Measurements from ENCODE around the gene SFT2D2. TPM values are rescaled to one million over a fixed set of nuclear protein-coding genes. Genes with fewer than 3 reads are reported as not detected.

The SFT2D2 gene
- total and polyA plus RNA-seq, 7 donors: 2.5 to 43.2 (median 36.7) TPM

GRCh38 chr1:168246506-168246905 is 20.7 kb downstream of the SFT2D2 start:
- Histone ChIP-seq H3K4me1 (peaks cover 0 to 50% (median 30%) of the 10 kb centered on the region in 4 donors), H3K4me3 (no peak overlapping the region), H3K27me3 (no peaks in the 10 kb centered on the region), H3K27ac (no peak overlapping the region), H3K36me3 (peaks cover 0 to 58% (median 13%) of the 10 kb centered on the region in 4 donors), H3K9me3 (no peaks in the 10 kb centered on the region)
- no peak for TF ChIP-seq POLR2A (IDR thresholded peaks at IDR 0.05)
- no peak for TF ChIP-seq POLR2AphosphoS5 (IDR thresholded peaks at IDR 0.05)
- no peak for TF ChIP-seq EP300 (IDR thresholded peaks at IDR 0.05)
- no peak for TF ChIP-seq CTCF (IDR thresholded peaks at IDR 0.05)
- intact Hi-C loops (cut with DNase I): no loop called here
- 92% methylated on average over 5 of the region's 5 CpGs for WGBS, 2 donors
- DNase-seq: no peak

- Histone ChIP-seq H3K36me3 (peaks cover 0 to 23% (median 4%) of the 10 kb centered on the region in 4 donors), H3K27ac (no peak overlapping the region), H3K9me3 (peaks cover 0 to 10% (median 4%) of the 10 kb centered on the region in 4 donors), H3K4me1 (peaks cover 0 to 20% (median 8%) of the 10 kb centered on the region in 4 donors), H3K27me3 (no peaks in the 10 kb centered on the region), H3K4me3 (no peak overlapping the region)
- intact Hi-C loops (cut with DNase I): no loop called here
- no peak for DNase-seq
- 82 to 85% methylated on average over 3 of the region's 3 CpGs for WGBS, 2 donors
- TF ChIP-seq CTCF (IDR thresholded peaks at IDR 0.05): no peak
- no peak for TF ChIP-seq EP300 (IDR thresholded peaks at IDR 0.05)
- no peak for TF ChIP-seq POLR2A (IDR thresholded peaks at IDR 0.05)
- no peak for TF ChIP-seq POLR2AphosphoS5 (IDR thresholded peaks at IDR 0.05)
These were observed 26.5 kb downstream of the SFT2D2 start for GRCh38 chr1:168252204-168252733.

DNA sequence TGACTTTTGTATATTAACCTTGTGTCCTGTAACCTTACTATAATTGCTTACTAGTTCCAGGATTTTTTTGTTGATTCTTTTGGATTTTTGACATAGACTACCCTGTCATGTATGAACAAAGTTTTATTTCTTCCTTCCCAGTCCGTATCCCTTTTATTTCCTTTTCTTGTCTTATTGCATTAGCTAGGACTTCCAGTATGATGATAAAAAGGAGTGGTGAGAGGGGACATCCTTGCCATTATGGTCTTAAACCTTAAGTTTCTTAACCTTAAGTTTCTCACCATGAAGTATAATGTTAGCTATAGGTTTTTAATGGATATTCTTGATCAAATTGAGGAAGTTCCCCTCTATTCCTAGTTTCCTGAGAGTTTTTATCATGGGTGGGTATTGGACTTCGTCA is 30.4 kb downstream of the SFT2D2 start:
- DNase-seq: no peak
- H3K36me3 ChIP-seq: peaks cover 0 to under 1% (median 0%) of the 10 kb centered on the region in 4 donors
- intact Hi-C loops (cut with DNase I): no loop called here
- H3K9me3 ChIP-seq: peaks cover 0 to 10% (median 4%) of the 10 kb centered on the region in 4 donors
- peaks cover 0 to 14% (median 6%) of the 10 kb centered on the region in 4 donors for H3K4me1 ChIP-seq
- no peak overlapping the region for H3K4me3 ChIP-seq
- no peaks in the 10 kb centered on the region for H3K27me3 ChIP-seq
- 96 to 98% methylated on average over 2 of the region's 2 CpGs for WGBS, 2 donors
- no peak overlapping the region for H3K27ac ChIP-seq
- TF ChIP-seq CTCF (IDR thresholded peaks at IDR 0.05) (no peak), EP300 (IDR thresholded peaks at IDR 0.05) (no peak), POLR2AphosphoS5 (IDR thresholded peaks at IDR 0.05) (no peak), POLR2A (IDR thresholded peaks at IDR 0.05) (no peak)

DNA sequence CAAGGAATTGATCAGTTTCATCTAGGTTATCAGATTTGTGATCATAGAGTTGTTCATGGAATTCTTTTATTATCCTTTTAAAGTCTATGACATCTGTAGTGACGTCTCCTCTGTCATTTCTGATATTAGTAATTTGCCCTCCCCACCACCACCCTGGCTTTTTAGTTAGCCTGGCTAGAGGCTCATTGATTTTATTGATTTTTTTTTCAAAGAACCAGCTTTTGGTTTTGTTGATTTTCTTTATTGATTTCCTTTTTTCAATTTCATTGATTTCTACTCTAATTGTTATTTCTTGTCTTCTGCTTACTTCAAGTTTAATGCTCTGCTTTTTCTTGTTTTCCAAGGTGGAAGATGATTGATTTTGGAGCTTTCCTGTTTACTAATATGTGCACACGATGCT is 31.6 kb downstream of the SFT2D2 start:
- Histone ChIP-seq H3K9me3 (peaks cover 0 to 10% (median 4%) of the 10 kb centered on the region in 4 donors), H3K4me3 (no peak overlapping the region), H3K4me1 (peaks cover 0 to 11% (median 4%) of the 10 kb centered on the region in 4 donors), H3K27me3 (no peaks in the 10 kb centered on the region), H3K27ac (no peak overlapping the region), H3K36me3 (no peaks in the 10 kb centered on the region)
- TF ChIP-seq POLR2A (IDR thresholded peaks at IDR 0.05) (no peak), POLR2AphosphoS5 (IDR thresholded peaks at IDR 0.05) (no peak)
- intact Hi-C loops (cut with DNase I): no loop called here
- no peak for DNase-seq
- 70 to 72% methylated on average over 2 of the region's 2 CpGs for WGBS, 2 donors

- Histone ChIP-seq H3K27me3 (no peaks in the 10 kb centered on the region), H3K4me3 (no peak overlapping the region), H3K9me3 (peaks cover 0 to 10% (median 4%) of the 10 kb centered on the region in 4 donors), H3K4me1 (peaks cover 0 to 8% (median 3%) of the 10 kb centered on the region in 4 donors), H3K36me3 (no peaks in the 10 kb centered on the region), H3K27ac (no peak overlapping the region)
- TF ChIP-seq POLR2AphosphoS5 (IDR thresholded peaks at IDR 0.05): no peak
- TF ChIP-seq POLR2A (IDR thresholded peaks at IDR 0.05): no peak
- TF ChIP-seq EP300 (IDR thresholded peaks at IDR 0.05): no peak
- TF ChIP-seq CTCF (IDR thresholded peaks at IDR 0.05): no peak
- 97 to 99% methylated on average over 1 of the region's 1 CpG for WGBS, 2 donors
- DNase-seq: no peak
- intact Hi-C loops (cut with DNase I): no loop called here
These were observed 33.8 kb downstream of the SFT2D2 start for GRCh38 chr1:168259567-168259966.
